AG09309 (cell line): ENCODE data around the gene BRI3BP.

Experiments
- DNase-seq: peaks from one replicate; pipeline ENCODE4 v3.0.0-alpha.2; 2010; ENCODE audit warnings: low read depth
- H3K4me3 ChIP-seq: 2 replicates; pipeline ENCODE4 v1.5.1; 2011; ENCODE audit warnings: mild to moderate bottlenecking, low read depth, low read length, moderate library complexity; ENCODE audit not compliant: control insufficient read depth
- CTCF ChIP-seq: IDR thresholded peaks from 2 replicates; pipeline ENCODE4 v1.5.1; 2011; ENCODE audit warnings: mild to moderate bottlenecking, low read depth, low read length, inconsistent platforms; ENCODE audit not compliant: insufficient read depth, control insufficient read depth; ENCODE audit errors: missing control alignments

BRI3BP gene

DNA sequence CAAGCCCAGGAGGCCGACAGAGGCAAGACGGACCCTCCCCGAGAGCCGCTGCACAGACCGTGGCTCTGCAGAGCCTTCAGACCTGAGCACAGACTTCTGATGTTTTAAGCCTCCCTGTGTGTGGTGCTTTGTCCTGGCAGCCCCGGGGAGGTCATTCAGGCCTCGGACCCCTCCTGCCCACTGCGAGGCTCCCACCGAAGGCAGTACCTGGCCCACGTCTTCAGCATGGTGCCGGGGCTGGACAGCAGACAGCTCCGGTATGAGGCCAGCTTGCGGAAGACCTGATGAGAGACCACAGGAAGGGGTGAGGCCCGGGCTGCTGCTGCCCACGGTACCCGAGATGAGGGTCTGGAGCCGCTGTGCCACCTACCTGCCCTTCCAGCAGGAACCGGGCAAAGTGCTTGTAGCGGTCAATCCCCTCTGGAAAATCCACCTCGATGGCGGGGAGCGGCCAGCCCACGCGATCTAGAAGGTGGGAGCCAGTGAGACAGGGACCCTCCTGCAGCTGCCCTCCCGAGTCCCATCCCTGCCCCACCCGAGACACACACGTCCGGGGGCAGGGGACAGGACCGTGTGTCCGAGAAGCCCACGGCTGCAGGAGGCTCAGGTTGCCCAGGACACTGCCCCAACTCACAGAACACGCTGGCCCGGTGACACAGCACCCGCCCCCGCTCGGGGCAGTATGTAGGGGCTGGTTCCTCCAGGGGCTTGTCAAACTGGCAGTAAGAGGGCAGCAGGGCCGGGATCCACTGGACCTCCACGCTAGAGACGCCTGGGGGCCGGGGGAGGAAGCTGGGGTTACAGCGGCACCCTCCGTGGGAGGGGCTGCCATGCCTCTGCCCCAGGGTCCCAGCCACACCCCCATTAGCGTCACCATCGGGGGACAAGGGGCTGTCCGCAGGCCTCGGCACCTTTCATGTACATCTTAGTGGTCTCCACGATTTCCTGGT lies 43.4 kb upstream of the BRI3BP start:
- TF ChIP-seq CTCF, result no peak
- H3K4me3 ChIP-seq, result no peak overlapping the region
- no peak for DNase-seq

- no peak for DNase-seq
- TF ChIP-seq CTCF, result no peak
- no peak overlapping the region for H3K4me3 ChIP-seq
Measured at GRCh38 chr12:124952295-124952694, 41.1 kb upstream of the BRI3BP start.

GRCh38 chr12:124952801-124953200 lies 40.6 kb upstream of the BRI3BP start:
- no peak for TF ChIP-seq CTCF
- no peak for DNase-seq
- H3K4me3 ChIP-seq, result no peak overlapping the region

DNA sequence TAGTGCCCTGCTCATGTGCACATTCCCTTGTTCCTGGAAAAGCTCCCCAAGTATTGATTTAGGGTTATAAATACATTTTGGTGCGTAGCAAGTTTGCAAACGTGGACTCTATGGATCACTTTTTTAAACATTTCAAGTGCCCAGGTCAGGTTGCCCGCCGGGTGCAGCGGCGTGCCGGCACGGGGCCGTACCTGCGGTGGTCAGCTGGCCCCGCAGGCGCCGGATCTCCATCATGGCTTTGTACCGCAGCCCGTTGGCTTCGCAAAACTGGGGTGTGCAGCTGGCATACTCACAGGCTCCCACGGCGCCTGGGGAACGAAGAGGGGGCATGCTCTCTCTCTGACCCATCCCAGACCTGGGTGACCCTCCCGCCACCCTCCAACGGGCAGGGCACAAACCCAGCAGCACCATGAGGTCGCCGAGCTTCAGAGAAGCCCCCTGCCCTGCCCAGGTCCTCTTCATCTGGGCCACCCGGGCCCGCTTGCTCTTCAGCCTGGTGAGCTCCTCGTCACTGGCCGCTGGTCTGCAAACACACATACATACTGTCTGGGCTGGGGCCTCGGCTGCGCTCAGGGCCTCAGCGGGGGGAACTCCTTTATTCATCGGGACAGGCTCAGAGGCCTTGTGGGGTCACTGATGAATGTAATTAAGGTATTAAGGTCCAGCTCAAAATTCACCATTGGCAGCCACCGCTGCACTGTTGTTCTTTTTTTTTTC lies 39.6 kb upstream of the BRI3BP start:
- no peak overlapping the region for H3K4me3 ChIP-seq
- no peak for DNase-seq
- no peak for TF ChIP-seq CTCF

- no peak for TF ChIP-seq CTCF
- no peak overlapping the region for H3K4me3 ChIP-seq
- no peak for DNase-seq
Measured at GRCh38 chr12:124954771-124955170, 38.7 kb upstream of the BRI3BP start.

DNA sequence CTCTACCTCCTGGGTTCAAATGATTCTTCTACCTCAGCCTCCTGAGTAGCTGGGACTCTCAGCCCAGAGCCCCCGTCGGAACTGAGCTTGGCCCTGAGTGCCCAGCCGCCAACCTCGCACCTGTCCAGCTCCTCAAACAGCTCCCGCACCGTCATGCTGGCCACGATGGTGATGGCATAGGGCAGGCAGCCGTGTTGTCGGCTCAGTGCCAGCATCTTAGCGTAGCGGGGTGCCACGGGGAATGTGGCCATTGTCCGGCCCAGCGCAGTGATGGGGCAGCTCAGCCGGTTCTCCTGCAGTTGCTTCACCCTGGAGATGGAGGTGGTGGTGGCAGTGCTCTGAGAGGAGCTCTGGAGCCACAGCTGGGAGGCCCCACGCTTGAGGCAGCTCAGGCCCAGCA lies 36.9 kb upstream of the BRI3BP start:
- H3K4me3 ChIP-seq, result no peak overlapping the region
- no peak for TF ChIP-seq CTCF
- DNase-seq, result no peak
